MM.1S (cell line): Measurements from ENCODE around the gene DUSP1.

Experiments used
- DNase-seq: peaks from one replicate; pipeline ENCODE4 v3.0.0-alpha.2; 2015
- H2AFZ ChIP-seq: fragments of 300-600 bp; sonication (generic); 2 replicates; pipeline ENCODE4 v1.6.0; 2016; ENCODE audit warnings: antibody characterized with exemption, low read length
- H3F3A ChIP-seq: fragments of 300-600 bp; sonication (generic); 2 replicates; pipeline ENCODE4 v1.6.1; 2016; ENCODE audit warnings: mild to moderate bottlenecking, antibody characterized with exemption, low read length, moderate library complexity, mixed read lengths; ENCODE audit not compliant: insufficient read depth
- H3K27ac ChIP-seq: fragments of 300-600 bp; sonication (generic); 2 replicates; pipeline ENCODE4 v1.5.1; 2016; ENCODE audit warnings: mild to moderate bottlenecking, low read length
- H3K27me3 ChIP-seq: fragments of 300-600 bp; sonication (generic); replicated peaks from 2 replicates; pipeline ENCODE4 v1.6.0; 2016; ENCODE audit warnings: low read length; ENCODE audit not compliant: insufficient read depth
- H3K36me3 ChIP-seq: fragments of 300-600 bp; sonication (generic); replicated peaks from 2 replicates; pipeline ENCODE4 v1.6.1; 2016; ENCODE audit warnings: mild to moderate bottlenecking, low read length, mixed read lengths; ENCODE audit not compliant: insufficient read depth
- H3K4me1 ChIP-seq: fragments of 300-600 bp; sonication (generic); 2 replicates; pipeline ENCODE4 v1.6.1; 2016; ENCODE audit warnings: low read length, mixed read lengths
- H3K4me2 ChIP-seq: fragments of 300-600 bp; sonication (generic); 2 replicates; pipeline ENCODE4 v1.6.0; 2016; ENCODE audit warnings: low read depth, low read length
- H3K4me3 ChIP-seq: fragments of 300-600 bp; sonication (generic); 2 replicates; pipeline ENCODE4 v1.5.1; 2016; ENCODE audit warnings: low read length, mixed read lengths
- H3K79me2 ChIP-seq: fragments of 300-600 bp; sonication (generic); 2 replicates; pipeline ENCODE4 v1.6.1; 2016; ENCODE audit warnings: mixed run types, low read length, mixed read lengths
- H3K9ac ChIP-seq: fragments of 300-600 bp; sonication (generic); 2 replicates; pipeline ENCODE4 v1.6.1; 2016; ENCODE audit warnings: low read length, mixed read lengths
- H3K9me2 ChIP-seq: fragments of 300-600 bp; sonication (generic); replicated peaks from 2 replicates; pipeline ENCODE4 v1.6.1; 2016; ENCODE audit warnings: mild to moderate bottlenecking, low read length, mixed read lengths; ENCODE audit not compliant: insufficient read depth
- H3K9me3 ChIP-seq: fragments of 300-600 bp; sonication (generic); replicated peaks from 2 replicates; pipeline ENCODE4 v1.6.1; 2016; ENCODE audit warnings: mild to moderate bottlenecking, low read length, mixed read lengths; ENCODE audit not compliant: insufficient read depth
- H4K20me1 ChIP-seq: fragments of 300-600 bp; sonication (generic); 2 replicates; pipeline ENCODE4 v1.6.1; 2016; ENCODE audit warnings: mild to moderate bottlenecking, low read length, moderate library complexity, mixed read lengths; ENCODE audit not compliant: insufficient read depth
- CTCF ChIP-seq: fragments of 300-600 bp; sonication (generic); IDR thresholded peaks from 2 replicates; pipeline ENCODE4 v1.5.1; 2016; ENCODE audit warnings: antibody characterized with exemption, low read length, mixed read lengths
- EZH2 ChIP-seq: fragments of 300-600 bp; sonication (generic); optimal IDR thresholded peaks from 2 replicates; pipeline ENCODE3; 2017; ENCODE audit warnings: low read depth, mild to moderate bottlenecking, antibody characterized with exemption, low read length, mixed read lengths
- EZH2phosphoT487 ChIP-seq: fragments of 300-600 bp; sonication (generic); IDR thresholded peaks from 2 replicates; pipeline ENCODE4 v1.6.1; 2018; ENCODE audit warnings: antibody characterized with exemption, low read length

DUSP1 gene

GRCh38 chr5:172727551-172727950, 43.4 kb downstream of the DUSP1 start:
- TF ChIP-seq EZH2 (no peak), CTCF (no peak), EZH2phosphoT487 (no peak)
- no peaks in the 10 kb centered on the region for H3F3A ChIP-seq
- no peak overlapping the region for H3K27ac ChIP-seq
- no peaks in the 10 kb centered on the region for H3K9me3 ChIP-seq
- H2AFZ ChIP-seq = no peak overlapping the region
- H3K27me3 ChIP-seq = no peaks in the 10 kb centered on the region
- H3K4me3 ChIP-seq = no peak overlapping the region
- H3K79me2 ChIP-seq = no peaks in the 10 kb centered on the region
- no peaks in the 10 kb centered on the region for H3K4me1 ChIP-seq
- DNase-seq = no peak
- H3K4me2 ChIP-seq = no peak overlapping the region
- no peaks in the 10 kb centered on the region for H3K36me3 ChIP-seq
- no peaks in the 10 kb centered on the region for H3K9me2 ChIP-seq
- H4K20me1 ChIP-seq = no peaks in the 10 kb centered on the region
- H3K9ac ChIP-seq = no peak overlapping the region

GRCh38 chr5:172726966-172727365, 44.0 kb downstream of the DUSP1 start:
- Histone ChIP-seq H3F3A (no peaks in the 10 kb centered on the region), H3K36me3 (no peaks in the 10 kb centered on the region), H3K4me1 (no peaks in the 10 kb centered on the region), H4K20me1 (no peaks in the 10 kb centered on the region), H3K4me3 (no peak overlapping the region), H3K27me3 (no peaks in the 10 kb centered on the region), H3K9ac (no peak overlapping the region), H3K9me3 (no peaks in the 10 kb centered on the region), H3K9me2 (no peaks in the 10 kb centered on the region), H3K27ac (no peak overlapping the region), H3K79me2 (no peaks in the 10 kb centered on the region), H2AFZ (no peak overlapping the region), H3K4me2 (no peak overlapping the region)
- TF ChIP-seq CTCF (no peak), EZH2phosphoT487 (no peak), EZH2 (no peak)
- no peak for DNase-seq

- Histone ChIP-seq H3K36me3 (no peaks in the 10 kb centered on the region), H3K4me3 (no peak overlapping the region), H4K20me1 (no peaks in the 10 kb centered on the region), H3K27me3 (no peaks in the 10 kb centered on the region), H3K4me2 (no peak overlapping the region), H3K27ac (no peak overlapping the region), H3F3A (no peaks in the 10 kb centered on the region), H2AFZ (no peak overlapping the region), H3K9me3 (no peaks in the 10 kb centered on the region), H3K9me2 (no peaks in the 10 kb centered on the region), H3K79me2 (no peaks in the 10 kb centered on the region), H3K4me1 (no peaks in the 10 kb centered on the region), H3K9ac (no peak overlapping the region)
- DNase-seq = no peak
- TF ChIP-seq EZH2 (no peak), EZH2phosphoT487 (no peak), CTCF (no peak)
Observed at GRCh38 chr5:172725785-172726184, 45.2 kb downstream of the DUSP1 start.
